Left cardiac atrium (tissue), 4 donors: Measurements from ENCODE around the gene CHRM4. TPM values are rescaled to one million over a fixed set of nuclear protein-coding genes. Genes with fewer than 3 reads are reported as not detected.
"Not testable (repeated sequence)": the region's sequence is repeated elsewhere in the genome, so short reads cannot be mapped to it uniquely, and the experiment has no call there.

ENCODE experiments used
- ATAC-seq, 2 donors: fragments of 200-7000 bp; cut with Tn5 transposase; one replicate each; pipeline ENCODE4 v1.9.1; 2020; ENCODE audit warnings: mild to moderate bottlenecking in 2 of 2, moderate library complexity in 2 of 2
- DNase-seq: peaks from one replicate; pipeline ENCODE4 v3.0.0-alpha.2; 2020
- intact Hi-C, 2 donors: fragments of 100-400 bp; cut with DNase I; formaldehyde crosslinking; loops; one replicate each; pipeline versions ENCODE4 v1.14.1 to v1.15.1; 2022 to 2023
- total RNA-seq, 2 donors: library from RNA; stranded (reverse); fragmentation: NEBNext Ultra II Directional; extraction: Animal tissue kit (Norgen Biotek cat#: 25700); gene quantifications; one replicate each; pipeline ENCODE4 v1.2.1, GENCODE V29; 2021
- donor health status: DM: no; HTN: yes; CAD: no.
- donor health status: DM: no; HTN: yes; CAD: no; lungs with severe emphysema.
- donor health status: DM: yes; HTN: yes; CAD: no.
- donor health status: Dilated cardiomyopathy.

The CHRM4 gene
- total RNA-seq, 2 donors from 2014 or later = 0.21 TPM; not detected in 1

DNA sequence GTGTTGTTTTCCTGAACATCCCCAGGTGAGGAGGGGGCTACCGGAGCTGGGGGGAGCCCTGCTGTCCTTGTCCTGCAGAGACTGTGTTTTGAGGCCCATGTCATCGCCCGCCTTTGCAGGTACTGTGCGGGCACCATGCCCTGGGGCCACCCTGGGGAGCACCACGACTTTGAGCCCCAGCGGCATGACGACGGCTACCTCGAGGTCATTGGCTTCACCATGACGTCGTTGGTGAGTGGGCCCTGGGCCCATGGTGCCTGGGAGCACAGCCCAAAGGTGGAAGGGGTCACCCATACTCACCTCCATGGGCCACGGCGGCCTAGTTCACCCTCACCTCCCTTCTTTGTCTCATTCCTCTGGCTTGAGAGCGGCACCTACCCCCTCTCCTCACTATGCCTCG lies 16.8 kb downstream of the CHRM4 start:
- DNase-seq = no peak
- no peak for ATAC-seq
- intact Hi-C loops = no loop called here

DNA sequence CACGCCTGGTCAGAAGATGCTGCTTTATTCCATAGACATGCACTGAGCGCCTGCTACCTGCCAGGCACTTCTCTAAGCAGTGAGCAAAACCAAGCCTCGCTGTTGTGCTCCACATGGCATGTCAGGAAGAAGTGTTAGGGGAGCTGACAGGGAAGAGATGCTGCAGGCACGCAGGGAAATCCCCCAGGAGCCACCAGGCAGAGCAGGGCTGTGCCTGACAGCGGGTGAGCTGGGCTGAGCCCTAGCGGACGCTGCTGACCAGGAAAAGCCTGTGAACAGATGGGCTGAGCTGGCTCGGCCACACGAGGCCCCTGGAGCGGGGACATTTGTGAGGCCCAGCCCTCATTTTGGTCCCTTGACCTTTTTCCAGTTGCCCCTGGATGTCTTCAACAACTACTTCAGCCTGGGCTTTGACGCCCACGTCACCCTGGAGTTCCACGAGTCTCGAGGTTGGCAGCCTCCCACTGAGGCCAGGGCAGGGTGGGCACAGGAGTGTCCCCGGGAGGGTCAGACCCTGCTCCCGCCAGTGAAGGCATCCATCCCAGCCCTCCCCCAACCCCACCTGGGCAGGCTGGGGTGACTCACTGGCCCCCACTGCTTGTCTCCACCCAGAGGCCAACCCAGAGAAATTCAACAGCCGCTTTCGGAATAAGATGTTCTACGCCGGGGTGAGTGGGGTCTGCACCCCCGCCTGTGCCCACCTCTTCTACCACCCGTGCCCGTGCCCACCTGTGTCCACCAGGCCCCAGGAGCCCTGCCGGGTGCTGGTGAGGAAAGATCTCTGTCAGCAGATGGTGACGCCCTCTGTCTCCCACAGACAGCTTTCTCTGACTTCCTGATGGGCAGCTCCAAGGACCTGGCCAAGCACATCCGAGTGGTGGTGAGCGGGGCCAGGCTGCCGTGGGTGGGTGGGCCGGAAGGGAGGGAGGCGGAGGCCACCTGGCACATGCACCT lies 17.5 kb downstream of the CHRM4 start:
- ATAC-seq (no peak), DNase-seq (no peak)
- intact Hi-C loops = no loop called here

DNA sequence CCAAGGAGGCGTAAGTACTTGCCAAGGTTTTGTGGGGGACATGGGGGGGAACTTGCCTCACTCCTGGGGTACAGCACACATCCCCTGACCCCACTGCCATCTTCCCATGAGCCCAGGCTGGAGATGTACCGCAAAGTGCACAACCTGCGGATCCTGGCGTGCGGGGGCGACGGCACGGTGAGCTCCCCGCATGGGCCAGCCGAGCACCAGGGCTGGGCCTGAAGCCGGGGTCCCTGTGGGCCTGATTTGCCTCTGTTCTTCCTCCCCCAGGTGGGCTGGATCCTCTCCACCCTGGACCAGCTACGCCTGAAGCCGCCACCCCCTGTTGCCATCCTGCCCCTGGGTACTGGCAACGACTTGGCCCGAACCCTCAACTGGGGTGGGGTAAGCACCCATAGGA lies 19.1 kb downstream of the CHRM4 start:
- ATAC-seq, intact Hi-C loops, DNase-seq: not testable (repeated sequence)

DNA sequence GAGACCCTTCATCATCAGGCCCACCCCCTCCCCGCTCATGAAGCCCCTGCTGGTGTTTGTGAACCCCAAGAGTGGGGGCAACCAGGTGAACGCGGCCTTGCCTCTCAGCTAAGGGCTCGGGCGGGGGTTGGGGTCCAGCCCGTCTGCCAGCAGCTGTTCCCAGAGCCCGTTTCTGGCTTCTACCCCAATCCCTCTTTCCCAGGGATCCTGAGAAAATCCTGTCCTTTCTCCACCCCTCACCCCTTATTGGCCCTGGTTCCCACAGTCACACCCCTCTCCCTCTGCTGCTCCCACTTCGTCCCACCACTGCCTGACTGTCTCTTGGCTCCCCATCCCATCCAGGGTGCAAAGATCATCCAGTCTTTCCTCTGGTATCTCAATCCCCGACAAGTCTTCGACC lies 19.5 kb downstream of the CHRM4 start:
- ATAC-seq = no peak
- DNase-seq = no peak
- intact Hi-C loops = no loop called here

DNA sequence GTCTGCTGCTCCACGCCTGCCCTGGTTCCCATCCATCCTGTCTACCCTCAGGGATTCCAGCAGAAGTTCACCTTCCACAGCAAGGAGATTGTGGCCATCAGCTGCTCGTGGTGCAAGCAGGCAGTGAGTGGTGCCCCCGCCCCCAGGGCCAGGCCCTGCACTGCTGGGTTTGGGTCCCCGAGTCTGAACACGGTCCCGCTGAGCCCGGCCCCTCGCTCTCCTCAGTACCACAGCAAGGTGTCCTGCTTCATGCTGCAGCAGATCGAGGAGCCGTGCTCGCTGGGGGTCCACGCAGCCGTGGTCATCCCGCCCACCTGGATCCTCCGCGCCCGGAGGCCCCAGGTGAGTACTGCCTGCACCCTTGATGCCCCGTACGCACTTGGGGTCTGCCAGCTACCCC lies 20.3 kb downstream of the CHRM4 start:
- ATAC-seq, DNase-seq, intact Hi-C loops: not testable (repeated sequence)

DNA sequence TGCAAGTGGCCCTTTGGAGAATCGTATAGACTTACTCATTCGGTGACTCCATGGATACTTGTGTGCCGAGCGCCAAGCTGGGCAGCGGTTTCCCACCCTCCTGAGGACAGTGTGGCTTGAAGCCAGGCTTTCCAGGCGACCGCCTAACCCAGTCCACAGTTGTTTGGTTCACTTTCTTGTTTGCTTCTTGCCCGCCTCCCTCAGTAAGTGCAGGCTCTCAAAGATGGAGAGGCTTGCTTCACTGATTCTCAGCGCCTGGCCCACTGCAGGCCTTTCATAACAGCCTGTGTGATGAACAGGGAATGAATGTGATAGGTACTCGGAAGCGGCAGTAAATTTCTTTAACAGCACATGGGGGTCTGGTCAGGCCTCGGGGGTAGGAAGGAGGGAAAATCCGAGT lies 21.3 kb downstream of the CHRM4 start:
- peak; percentile 20 for DNase-seq
- intact Hi-C loops = no loop called here
- ATAC-seq = no peak

DNA sequence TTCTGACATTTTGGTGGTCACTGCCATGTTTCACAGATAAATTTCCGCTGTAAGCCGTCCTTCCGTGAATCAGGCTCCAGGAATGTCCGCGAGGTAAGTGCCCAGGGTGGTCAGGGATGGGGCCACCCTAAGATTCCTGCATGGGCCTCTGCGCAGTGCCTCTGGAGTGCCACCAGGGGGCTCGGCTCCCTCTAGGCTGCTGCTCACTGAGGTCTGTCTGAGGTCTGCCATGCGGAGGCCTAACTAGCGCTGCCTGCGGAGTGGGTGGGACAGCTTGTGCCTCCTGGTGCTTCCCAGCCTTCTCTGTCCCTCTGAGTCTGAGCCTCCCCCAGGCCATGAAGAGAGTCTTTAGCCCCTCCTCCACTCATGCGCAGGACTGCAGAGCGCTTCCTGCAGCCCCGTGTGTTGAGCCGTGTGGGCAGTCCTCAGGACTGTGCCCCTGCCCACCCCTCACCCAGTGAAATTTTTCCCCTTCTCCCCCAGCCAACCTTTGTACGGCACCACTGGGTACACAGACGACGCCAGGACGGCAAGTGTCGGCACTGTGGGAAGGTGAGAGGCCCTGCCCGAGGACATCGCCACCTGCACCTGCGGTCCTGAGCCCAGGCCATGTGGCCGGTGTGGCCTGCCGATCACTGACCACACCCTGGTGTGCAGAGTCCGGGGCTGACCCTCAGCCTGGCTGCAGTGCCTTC lies 22.0 kb downstream of the CHRM4 start:
- ATAC-seq (peak; percentile 32 to 50), DNase-seq (peak; percentile 60)
- intact Hi-C loops = no loop called here

DNA sequence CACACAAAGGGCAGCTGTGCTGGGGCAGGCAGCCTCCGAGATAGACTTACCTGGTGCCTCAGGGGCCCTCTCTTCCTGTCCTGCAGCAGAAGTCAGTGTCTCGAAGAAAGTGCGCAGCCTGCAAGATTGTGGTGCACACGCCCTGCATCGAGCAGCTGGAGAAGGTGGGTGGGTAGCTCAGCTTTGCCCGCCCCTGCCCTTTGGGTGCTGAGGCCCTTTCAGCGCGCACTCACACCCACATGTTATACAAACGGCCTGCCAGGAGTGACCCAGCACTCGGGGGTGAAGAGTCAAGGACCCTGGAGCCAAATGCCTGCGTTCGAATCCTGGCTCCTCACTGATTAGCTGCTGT lies 23.7 kb downstream of the CHRM4 start:
- ATAC-seq (no peak), DNase-seq (no peak)
- intact Hi-C loops = loop anchor here in 1 of 2 donors (2.0 kb wide), 1 partner anchor 15 kb away; no protein-coding TSS in a partner anchor

DNA sequence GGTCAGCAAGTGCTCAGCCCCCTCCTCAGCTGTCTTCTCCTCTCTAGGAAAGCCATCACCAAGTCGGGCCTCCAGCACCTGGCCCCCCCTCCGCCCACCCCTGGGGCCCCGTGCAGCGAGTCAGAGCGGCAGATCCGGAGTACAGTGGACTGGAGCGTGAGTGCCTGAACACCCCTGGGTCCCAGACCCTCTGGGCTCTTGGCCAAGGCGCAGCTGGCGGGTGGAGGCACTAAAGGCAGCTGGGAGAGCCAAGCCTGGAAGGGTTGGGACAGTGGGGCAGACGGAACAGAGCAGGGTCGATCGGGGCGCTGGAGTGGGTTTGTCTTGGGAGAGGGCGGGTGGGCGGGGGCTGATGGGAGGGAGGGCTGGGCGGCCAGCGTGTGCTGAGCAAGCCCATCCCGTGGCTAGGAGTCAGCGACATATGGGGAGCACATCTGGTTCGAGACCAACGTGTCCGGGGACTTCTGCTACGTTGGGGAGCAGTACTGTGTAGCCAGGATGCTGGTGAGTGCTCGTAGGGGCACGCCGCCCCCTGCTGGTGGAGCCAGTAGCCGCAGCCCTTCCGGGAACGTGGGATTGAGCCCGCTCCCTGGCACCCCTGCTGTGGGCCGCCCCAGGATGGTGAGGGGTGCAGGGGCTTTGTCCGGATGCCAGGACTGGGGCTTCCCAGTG lies 24.2 kb downstream of the CHRM4 start:
- DNase-seq (peak; percentile 77), ATAC-seq (peak; percentile 44 to 58)
- intact Hi-C loops = loop anchor here in 1 of 2 donors (2.0 kb wide), 1 partner anchor 15 kb away; no protein-coding TSS in a partner anchor

DNA sequence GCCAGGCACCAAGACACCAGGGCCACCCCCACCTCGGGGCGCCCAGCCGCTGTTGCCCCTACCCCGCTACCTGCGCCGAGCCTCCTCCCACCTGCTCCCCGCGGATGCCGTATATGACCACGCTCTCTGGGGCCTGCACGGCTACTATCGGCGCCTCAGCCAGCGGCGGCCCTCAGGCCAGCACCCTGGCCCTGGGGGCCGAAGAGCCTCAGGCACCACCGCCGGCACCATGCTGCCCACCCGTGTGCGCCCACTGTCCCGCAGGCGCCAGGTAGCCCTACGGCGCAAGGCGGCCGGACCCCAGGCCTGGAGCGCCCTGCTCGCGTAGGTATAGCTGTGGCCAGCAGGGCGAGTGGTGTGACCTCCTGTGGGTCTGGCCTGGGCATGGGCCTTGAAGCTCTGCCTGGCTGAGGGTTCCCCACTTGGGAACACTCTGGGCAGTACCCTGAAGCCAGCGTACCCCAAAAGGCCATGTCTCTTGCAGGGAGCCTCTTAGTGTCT lies 24.9 kb downstream of the CHRM4 start:
- DNase-seq (peak; percentile 25), ATAC-seq (no peak)
- intact Hi-C loops = loop anchor here in 1 of 2 donors (2.0 kb wide), 1 partner anchor 14 kb away; no protein-coding TSS in a partner anchor

DNA sequence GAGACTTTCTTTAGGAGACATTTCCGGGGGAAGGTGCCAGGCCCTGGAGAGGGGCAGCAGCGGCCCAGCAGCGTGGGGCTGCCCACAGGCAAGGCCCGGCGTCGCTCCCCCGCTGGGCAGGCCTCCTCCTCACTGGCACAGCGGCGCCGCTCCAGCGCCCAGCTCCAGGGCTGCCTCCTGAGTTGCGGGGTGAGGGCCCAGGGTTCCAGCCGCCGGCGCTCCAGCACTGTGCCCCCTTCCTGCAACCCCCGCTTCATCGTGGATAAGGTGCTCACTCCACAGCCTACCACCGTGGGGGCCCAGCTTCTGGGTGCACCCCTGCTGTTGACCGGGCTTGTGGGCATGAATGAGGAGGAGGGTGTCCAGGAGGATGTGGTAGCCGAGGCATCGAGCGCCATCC lies 25.3 kb downstream of the CHRM4 start:
- ATAC-seq (no peak), DNase-seq (peak; percentile 20)
- intact Hi-C loops = loop anchor here in 1 of 2 donors (2.0 kb wide), 1 partner anchor 13 kb away; no protein-coding TSS in a partner anchor

DNA sequence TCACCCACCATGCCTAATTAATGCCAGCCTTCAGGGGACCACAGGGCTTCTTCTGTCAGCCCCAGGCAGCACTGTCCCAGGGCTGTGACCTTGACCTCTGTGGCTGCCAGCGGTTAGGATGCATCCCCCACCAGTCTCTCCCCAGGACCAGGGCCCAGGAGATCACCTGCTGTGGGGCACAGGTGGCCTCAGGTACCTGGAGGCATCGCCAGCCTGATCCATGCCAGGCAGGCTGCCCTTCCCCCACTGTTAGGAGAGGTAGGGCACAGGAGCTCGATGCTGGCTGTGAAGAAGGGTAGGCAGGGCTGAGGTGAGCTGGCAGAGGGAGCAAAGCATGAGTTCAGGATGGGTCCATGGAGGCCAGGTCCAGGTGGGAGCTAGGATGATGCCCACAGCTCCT lies 26.8 kb downstream of the CHRM4 start:
- ATAC-seq (no peak), DNase-seq (no peak)
- intact Hi-C loops = no loop called here

DNA sequence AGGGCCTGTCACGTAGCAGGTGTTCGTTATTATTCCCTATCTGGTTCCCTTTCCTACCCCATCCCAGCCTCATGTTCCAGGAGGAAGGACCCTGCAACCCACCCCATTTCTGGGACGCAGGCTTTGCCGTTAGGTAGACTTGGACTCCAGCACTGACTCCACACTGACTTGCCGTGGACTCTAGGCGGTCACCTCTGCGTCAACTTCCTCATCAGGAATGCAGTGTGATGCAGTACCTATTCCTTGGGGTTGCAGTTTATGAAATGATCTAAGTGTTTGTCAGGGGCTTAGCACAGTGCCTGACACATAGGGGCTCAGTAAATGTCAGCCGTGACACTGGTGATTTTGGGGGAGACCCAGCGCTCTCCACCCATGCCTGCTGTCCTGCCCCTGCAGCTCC lies 27.5 kb downstream of the CHRM4 start:
- intact Hi-C loops = no loop called here
- DNase-seq (peak; percentile 21), ATAC-seq (no peak)

DNA sequence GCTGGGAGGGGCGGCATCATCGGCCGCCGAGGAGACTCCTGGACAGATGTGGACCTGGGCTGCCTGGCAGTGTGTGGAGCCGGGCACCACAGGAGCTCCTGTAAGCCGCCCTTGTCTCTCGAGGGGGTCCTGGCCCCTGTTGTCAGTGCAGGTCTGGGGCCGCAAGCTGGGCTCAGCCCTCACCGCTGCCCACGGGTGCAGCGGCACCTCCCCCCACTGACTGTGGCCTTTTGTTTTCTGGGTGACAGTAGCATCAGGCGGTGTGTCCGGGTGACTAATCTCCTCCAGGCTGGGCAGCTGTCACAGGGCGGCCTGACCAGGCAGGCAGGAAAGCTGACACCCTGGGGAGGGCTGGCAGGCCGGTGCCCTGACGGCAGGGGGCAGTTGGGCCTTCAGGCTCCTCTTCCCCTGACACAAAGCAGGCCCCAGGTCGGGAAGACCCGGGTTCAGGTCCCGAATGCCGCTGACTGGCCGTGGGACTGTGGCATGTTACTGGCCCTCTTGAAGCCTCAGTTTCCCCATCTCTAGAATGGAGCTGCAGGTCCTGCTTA lies 28.0 kb downstream of the CHRM4 start:
- ATAC-seq (peak; percentile 46 to 67), DNase-seq (peak; percentile 73)
- intact Hi-C loops = no loop called here

DNA sequence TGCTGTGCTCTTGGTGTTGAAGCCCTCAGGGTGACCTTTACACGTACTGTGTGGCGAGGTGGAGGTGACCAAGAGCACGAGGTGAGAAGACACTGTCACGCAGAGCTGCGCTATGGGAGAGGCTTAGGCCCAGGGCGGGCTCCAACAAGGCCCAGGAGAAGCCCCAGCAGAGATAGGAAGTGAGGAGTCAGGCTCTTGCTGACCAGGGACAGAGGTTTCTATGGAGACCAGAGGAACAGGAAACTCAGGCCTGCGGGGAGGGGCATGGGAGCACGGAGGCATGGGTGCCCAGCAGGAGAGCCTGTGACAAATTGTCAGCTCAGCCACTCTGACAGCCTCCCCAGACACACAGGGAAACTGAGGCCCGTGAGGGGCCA lies 28.6 kb downstream of the CHRM4 start:
- intact Hi-C loops = no loop called here
- ATAC-seq (peak; percentile 32 to 60), DNase-seq (peak; percentile 82)

DNA sequence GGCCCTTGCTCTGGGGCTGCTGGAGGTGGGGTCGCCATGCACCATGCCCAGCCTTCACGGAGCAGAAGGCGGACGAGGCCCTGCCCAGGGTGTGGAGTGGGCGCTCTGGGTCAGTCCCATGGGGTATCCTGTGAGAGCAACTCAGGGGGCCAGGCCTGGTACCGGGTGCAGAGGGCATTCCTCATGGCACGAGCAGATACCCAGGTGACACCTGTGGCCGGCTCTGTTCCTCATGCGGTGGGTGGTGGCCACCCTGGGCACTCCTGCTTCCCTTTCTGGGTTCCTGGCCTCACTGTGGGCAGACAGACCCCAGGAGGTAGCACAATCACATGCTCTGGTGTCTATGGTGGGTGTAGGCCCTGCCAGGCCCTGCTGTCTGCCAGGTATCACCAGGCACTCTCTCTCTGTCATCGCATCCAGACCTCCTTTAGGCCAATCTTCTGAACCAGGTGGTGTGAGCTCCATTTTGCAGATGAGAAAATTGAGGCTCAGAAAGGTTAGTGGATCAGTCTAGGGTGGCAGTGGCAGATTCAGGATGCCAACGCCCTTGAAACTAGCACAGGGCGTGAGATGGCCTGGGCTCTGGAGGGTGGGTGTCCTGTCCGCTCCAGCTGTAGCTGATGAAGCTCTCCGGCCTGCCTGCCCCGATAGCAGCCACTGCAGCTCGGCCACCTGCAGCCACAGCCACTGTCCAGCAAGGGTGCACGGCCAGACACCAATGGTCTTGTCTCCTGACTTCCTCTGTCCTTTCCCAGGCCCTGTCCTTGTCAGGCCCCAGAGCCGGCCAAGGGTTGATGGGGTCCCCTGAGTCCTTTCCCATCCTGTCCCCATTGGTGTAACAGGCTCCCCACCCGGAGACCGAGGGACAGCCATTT lies 29.2 kb downstream of the CHRM4 start:
- peak; percentile 18 for DNase-seq
- intact Hi-C loops = no loop called here
- ATAC-seq = peak in 1 of 2 donors; percentile 1

DNA sequence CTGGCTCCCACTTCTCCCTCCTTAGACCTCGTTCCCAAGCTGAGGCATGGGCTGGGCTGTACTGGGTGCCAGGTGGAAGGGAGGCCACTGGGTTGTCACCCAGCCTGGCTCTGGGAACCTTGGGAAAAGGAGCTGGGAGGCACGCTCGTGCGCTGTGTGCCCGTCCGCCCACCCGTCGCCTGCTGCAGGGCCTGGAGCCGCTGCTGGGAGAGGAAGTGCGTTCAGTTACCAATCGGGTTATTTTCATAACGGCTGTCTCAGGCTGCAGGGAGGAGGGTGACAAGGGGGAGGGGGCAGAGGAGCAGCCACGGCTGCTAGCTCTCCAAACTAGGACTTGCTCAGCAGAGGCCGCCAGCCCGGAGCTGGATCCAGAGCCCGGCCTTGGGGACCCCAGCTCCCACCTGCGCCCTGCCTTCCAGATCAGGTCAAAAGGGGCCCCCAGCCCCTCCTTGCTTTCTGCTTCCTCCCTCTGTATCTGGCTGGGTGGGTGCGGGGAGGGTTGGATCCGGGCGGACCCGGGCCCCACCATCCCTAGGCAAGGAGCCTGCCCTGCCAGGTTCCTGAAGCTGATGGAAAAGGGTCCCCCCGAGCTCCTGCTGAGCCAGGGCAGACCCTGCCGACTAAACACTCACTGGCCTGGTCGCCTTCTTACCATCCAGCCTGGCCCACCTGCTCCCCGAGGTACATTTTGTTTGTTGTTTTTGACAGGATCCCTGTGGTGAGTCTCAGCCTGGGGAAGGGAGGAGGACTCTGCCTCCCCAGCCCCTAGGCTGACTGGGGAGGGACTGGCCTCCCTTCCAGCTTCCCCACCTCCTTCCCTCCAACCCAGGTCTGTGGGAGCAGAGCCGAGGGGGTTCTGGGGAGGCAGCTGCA lies 30.1 kb downstream of the CHRM4 start:
- intact Hi-C loops = no loop called here
- DNase-seq (peak; percentile 81), ATAC-seq (peak; percentile 66 to 78)
